ENCODE data around the gene NOP53. TPM values are rescaled to one million over a fixed set of nuclear protein-coding genes. Genes with fewer than 3 reads are reported as not detected.
"Not testable (repeated sequence)": the region's sequence is repeated elsewhere in the genome, so short reads cannot be mapped to it uniquely, and the experiment has no call there.

Gene NOP53
- total RNA-seq, 1 donor from 2014 or later = 103 TPM

DNA sequence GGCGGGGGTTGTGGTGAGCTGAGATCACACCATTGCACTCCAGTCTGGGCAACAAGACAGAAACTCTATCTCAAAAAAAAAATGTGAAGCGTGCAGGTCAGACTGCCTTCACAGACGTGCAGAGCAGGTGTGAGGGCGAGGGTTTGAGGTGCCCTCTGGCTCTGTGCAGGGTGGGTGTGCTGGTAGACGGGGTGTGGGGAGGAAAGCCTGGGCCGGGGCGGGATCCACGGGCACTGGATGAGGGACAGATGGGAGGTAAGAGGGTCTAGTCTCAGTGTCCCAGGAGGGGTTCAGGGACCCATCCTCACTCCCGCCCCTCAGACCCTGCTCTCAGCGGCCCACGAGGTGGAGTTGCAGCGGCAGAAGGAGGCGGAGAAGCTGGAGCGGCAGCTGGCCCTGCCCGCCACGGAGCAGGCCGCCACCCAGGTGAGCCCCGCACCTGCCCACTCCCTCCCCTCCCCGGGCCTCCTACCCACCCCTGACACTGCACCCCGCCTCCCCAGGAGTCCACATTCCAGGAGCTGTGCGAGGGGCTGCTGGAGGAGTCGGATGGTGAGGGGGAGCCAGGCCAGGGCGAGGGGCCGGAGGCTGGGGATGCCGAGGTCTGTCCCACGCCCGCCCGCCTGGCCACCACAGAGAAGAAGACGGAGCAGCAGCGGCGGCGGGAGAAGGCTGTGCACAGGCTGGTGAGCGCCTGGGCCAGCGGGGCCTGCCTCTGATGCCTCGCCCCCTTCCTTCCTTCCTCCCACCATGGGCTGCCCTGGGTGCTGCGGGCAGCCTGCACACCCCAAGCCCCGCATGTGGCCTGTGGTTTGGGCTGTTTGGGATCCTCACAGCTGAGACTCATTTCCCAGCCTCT lies 9.1 kb downstream of the NOP53 start:
- DNase-seq = no peak

DNA sequence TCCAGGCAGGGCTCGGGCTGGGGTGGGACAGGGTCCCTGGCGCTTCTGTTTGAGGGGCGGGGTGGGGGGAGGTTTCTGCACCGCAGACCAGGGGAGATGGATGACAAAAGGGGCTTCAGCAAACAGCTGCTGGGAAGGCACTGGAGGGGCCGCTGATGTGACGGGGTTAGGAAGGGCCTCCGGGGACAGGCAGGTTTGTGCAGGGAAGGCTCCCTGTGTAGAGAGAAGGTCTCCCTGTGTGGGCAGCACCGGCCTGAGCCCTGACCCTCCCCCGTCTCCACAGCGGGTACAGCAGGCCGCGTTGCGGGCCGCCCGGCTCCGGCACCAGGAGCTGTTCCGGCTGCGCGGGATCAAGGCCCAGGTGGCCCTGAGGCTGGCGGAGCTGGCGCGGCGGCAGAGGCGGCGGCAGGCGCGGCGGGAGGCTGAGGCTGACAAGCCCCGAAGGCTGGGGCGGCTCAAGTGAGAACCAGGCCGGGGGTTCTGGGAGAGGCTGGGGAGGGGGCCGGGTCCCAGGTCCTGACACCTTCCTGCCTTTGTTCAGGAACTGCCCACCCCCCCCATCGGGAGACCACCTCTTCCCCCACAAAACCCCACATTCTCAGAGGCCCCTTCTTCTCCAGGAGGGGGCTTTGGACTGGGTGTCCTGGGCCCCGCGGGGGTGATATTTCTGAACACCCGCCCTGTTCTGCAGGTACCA lies 9.9 kb downstream of the NOP53 start:
- no peak for DNase-seq

DNA sequence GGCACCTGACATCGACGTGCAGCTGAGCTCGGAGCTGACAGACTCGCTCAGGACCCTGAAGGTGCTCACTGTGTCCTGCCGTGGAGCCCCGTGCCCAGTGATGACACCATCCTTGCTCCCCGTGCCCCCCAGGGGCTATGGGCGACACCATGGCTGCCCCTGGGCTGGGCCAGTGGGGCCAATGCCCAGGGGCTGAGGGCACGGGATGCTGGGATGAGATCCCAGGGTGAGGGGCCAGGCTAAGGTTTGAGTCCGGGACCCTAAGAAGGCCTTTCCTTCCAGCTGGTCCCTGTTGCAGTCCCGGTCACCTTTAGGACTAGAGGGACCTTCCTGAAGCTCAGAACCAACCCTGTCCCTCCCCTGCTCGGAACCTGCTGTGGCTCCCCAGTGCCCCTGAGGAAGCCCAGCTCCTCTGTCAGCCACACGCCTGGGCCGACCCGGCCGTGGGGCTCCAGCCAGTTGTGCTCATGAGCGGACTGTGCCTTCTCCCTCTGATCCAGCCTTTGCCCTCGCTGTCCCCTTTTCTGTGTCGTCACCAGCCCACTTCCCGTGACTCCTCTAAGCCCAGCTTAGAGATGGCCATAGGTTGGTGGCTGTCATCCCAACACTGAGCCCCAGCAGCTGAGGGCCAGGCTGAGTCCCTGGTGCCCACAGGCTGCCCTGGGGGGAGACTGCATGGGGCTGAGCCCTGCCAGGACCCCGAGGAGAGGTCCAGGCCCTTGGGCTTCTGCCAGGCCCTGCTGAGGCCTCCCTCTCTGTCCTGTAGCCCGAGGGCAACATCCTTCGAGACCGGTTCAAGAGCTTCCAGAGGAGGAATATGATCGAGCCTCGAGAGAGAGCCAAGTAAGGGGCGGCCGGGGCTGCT lies 10.6 kb downstream of the NOP53 start:
- DNase-seq = no peak

DNA sequence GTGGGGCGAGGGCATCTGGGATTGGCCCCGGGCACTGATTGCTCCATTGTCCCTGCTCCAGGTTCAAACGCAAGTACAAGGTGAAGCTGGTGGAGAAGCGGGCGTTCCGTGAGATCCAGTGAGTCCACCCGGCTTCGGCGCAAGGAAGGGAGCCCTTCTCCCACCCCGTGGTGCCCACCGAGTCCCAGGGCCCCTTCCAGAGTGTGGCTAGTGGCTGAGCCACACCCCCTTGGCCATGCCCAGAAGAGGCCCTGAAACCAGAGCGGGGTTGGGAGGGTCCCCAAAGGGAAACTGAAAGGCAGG lies 11.2 kb downstream of the NOP53 start:
- DNase-seq = no peak

DNA sequence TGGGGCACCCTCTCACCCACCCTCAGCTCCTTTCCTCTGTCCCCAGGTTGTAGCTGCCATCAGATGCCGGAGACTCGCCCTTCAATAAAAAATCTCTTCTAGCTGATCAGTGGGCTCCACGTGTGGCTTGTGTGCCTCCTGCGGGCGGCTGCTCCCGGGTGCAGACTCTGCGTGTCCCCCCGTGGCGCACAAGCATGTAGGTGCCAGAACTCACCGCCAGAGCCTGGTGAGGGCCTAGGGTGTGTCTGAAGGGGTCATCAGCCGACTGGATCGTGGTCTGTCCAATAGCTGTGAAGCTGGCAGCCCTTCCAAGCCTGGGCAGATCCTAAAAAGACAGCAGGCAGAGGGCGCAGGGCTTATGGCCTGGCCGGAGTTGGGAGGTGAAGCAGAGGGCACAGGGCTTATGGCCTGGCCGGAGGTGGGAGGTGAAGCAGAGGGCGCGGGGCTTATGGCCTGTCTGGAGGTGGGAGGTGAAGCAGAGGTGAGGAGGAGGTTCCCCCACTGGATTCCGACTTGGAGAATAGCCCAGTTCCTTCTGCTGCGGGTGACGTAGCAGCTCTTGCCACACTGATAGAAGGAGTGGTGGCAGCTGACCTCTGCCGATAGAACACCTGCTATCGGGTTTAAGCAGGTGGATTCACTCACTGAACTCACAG lies 11.7 kb downstream of the NOP53 start:
- DNase-seq = no peak

DNA sequence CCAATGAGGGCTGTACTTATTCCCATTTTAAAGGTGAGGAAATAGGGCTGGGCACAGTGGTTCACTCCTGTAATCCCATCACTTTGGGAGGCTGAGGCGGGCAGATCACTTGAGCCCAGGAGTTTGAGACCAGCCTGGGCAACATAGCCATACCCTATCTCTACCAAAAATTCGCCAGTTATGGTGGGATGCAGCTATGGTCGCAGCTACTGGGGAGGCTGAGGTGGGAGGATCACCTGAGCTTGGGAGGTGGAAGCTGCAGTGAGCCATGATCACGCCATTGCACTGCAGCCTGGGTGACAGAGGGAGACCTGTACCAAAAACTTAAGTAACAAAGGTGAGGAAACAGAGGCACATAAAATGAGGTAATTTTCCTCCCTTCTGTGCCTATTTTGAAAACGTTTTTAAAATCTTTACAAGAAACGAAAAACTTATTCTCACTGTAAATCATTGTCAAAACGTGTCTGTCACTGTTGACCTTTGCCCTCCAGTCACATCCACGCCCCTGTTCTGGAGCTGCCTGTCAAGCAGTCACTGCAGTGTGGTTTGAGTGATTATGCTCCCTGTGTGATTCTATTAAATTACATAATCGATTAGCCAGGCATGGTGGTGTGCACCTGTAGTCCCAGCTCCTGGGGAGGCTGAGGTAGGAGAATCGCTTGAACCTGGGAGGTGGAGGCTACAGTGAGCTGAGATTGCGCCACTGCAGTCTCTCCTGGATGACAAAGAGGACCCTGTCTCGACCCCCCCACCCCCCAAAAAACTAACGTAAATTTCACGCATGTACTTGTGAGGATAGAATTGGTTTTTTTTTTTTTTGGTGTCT lies 12.5 kb downstream of the NOP53 start:
- DNase-seq = no peak

DNA sequence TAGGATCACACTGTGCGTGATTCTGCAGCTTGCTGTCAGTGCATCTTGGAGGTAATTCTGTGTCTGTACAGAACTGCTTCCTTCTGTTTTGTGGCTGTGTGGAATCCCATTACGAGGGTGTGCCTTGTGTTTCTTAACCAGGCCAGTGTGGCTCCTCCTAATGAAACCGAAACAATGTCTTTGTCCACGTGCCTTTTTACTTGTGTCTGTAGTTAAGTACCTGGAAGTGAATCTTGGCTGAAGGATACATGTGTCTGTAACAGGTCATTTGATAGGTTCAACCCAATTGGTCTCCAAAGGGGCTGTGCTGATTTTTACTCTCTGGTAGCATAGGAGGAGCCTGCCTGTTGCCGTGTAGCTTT lies 13.1 kb downstream of the NOP53 start:
- DNase-seq = no peak

DNA sequence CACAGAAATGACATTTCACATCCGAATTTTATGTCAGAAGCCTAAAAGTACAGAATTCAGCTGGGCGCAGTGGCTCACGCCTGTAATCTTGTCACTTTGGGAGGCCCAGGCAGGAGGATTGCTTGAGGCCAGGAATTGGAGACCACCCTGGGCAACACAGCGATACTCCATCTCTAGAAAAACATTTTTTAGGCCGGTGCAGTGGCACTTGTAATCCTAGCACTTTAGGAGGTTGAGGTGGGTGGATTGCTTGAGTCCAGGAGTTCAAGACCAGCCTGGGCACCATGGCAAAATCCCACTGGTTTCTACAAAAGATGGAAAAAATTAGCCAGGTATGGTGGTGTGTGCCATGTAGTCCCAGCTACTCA lies 15.3 kb downstream of the NOP53 start:
- no peak for DNase-seq

DNA sequence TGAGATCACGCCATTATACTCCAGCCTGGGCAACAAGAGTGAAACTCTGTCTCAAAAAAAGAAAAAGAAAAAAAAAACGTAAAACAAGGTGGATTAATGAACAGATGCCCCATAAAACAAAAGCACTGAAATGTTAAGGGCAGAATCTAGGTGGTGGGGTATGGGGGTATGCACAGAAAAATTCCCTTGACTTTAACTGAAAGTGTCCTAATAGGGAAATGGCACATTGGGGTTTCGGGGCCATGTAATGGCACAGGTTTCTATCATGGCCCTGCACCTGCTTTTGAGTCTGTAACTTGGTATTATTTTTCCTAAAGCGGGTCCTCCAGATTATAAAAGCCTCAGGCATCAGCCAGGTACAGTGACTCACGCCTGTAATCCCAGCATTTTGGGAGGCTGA lies 16.2 kb downstream of the NOP53 start:
- no peak for DNase-seq

DNA sequence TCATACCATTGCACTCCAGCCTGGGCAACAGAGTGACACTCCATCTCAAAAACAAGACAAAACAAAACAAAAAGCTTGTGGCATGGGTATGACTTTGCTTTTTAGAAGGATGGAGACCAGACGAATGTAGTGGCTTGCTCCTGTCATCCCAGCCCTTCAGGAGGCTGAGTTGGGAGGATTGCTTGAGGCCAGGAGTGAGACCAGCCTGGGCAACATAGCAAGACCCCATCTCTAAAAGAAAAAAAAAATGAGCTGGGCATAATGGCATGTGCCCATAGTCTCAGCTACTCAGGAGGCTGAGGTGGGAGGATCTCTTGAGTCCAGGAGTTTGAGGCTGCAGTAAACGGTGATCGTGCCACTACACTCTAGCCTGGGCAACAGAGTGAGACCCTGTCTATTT lies 16.8 kb downstream of the NOP53 start:
- no peak for DNase-seq

DNA sequence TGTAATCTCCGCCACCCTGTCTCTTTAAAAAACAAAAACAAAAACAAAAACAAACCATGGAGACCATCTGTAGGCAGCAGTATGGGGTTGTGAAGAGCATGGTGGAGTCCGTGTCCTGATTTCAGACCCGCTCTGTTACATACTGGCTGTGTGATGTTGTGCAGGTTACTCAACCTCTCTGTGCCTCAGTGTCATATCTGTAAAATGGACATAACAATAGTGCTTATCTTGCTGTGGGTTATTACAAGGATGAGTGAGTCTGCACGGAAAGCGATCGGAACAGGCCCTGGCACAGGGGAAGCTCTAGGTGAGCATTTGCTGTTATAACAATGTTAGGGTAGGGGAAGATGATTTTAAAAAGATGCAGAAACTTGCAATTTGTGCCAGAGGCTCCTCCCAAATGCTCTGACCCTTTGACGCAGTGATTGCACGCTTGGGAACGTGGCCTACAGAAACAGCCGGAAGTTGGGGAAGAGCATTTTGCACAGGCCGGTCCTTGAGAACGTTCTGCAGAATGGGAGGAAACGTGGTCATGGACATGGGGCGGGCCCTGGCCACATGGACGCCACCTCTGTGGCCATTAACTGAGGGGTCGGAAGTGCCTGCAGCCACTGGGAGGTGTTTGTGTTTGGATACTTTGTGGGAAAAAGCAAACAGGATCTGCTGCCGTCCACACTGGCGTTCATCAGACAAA lies 17.4 kb downstream of the NOP53 start:
- DNase-seq = peak; percentile 24

DNA sequence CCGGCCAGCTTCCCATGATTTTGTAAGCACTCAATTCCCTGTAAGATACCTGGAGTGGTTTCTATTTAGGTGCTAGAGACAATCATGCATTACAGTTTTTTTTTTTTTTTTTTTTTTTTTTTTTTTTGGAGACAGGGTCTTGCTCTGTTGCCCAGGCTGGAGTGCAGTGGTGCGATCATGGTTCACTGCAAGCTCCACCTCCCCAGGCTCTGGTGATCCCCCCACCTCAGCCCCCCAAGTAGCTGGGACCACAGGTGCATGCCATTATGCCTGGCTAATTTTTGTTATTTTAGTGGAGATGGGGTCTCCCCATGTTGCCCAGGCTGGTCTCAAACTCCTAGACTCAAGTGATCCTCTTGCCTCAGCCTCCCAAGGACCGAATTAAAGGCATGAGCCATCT lies 19.4 kb downstream of the NOP53 start:
- DNase-seq = not testable (repeated sequence)

DNA sequence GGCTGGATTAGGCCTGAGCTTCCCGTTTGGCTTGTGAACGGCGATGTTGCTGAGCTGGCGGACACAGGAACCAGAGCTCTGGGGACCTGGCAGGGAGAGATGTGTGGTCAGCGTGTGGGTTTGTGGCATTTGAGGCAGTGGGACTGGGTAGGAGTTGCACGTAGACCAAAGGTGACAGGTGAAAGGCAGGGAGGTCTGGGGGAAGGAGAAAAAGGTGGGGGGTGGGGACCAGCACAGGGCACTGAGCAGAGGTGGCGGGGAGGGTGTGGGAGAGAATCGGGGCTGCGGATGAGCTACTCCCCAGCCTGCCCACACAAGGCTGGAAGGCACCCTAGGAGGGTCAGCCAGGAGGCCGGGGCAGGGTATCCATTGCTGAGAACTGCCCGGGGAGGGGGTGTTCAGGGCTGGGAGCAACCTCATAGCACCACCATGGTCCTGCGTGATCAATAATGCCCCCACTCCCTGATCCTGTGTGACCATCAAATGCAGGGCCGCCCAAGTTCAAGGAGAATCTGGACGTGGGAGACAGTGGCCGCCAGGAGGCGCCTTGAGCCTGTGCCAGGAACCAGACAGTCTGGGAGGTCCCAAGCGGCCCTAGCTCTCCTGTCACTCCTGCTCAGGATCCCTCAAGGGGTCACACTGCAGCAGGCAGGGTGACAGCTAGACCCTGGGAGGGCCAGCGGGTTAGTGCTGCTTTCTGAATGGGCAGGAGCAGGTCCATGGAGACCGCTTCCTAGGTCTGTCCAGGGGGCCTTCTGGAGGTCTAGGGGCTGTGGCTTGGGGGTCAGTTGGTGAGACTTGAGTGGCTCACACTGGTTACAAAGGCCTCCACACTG lies 20.4 kb downstream of the NOP53 start:
- no peak for DNase-seq

DNA sequence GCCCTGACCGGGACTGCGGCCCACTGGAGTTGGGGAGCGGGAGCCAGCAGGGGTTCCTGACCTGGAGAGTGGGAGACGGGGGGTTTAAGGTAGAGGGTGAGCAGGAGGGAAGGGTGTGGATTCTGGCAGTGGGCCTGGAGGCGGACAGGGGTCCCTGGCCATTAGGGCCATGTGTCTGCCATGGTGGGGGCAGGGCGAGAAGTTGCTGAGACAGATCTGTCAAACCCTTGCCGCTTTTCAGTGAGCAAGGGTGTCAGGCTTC lies 20.9 kb downstream of the NOP53 start:
- no peak for DNase-seq

DNA sequence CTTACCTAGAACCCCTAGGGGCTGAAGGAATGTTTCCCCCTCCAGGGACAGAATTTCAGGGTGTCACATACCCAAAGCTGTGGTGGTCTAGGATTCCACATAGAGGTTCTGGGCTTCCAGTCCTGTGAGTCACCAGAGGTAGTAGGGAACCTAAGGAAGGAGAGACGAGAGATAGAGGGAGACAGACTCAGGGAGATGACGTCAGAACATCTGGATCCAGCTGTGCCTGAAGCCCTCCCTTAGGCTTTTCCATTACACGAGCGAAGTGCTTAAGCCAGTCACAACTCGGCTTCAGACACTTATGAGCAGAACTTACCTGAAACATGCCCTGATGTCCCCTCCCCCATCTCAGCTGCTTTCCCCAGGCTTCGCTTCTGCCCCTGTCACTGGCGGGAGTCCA lies 21.3 kb downstream of the NOP53 start:
- no peak for DNase-seq

DNA sequence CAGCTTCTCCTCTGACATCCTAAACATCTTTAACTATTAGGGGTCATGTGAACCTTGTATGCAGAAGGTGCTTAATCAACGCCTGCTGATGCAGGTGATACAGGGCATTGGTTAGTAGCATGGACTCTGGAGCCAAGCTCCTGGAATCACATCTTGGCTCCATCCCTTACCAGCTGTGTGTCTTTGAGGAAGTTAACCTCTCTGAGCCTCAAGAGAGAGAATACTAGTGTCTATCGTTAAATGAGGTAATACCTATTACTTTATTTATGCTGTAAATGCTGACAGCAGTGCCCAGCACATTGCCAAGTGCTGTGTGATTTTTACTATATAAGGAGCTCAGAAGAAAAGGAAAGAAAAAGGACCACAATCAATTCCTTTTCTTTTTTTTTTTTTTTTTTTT lies 22.0 kb downstream of the NOP53 start:
- no peak for DNase-seq

DNA sequence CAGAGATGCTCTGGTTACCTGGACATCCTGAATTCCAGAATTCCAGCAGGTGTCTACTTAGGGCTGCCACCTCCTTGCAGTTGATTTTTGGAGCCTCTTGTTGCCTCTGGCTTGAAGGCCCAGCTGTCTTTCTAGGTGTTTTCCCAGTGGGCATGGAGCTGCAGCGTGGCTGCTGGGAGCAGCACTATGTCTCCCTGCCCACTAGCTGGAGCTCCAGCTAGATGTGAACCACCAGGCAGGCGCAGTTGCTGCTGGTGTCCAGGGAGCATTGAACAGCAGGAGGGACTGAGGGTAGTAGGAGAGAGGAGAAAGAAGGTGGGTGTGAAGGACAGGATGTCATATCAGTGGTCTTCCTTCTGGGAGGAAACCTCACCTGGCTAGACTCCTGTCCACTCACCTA lies 23.3 kb downstream of the NOP53 start:
- DNase-seq = no peak

DNA sequence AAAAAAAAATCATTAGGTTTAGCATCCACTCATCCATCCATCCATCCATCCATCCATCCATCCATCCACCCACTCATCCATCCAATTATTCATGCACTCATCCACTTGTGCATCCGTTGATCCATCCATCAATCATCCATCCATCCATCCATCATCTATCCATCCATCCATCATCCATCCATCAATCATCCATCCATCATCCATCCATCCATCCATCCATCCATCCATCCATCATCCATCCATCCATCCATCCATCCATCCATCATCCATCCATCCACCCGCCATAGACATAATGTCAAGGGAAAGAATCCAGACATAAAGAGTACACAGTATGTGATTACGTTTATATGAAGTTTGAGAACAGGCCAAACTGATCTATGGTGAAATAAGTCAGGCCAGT lies 24.2 kb downstream of the NOP53 start:
- DNase-seq = no peak

DNA sequence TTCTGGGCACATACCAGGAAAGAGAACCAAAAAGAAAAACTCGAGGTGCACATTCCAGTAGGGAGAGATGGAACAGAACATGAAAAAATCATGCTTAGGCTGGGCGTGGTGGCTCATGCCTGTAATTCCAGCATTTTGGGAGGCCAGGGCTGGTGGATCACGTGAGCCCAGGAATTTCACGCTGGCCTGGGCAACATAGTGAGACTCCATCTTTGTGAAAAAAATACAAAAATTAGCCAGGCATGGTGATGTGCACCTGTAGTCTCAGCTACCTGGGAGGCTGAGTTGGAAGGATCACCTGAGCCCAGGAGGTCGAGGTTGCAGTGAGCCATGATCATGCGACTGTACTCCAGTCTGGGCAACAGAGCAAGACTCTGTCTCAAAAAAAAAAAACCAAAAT lies 25.9 kb downstream of the NOP53 start:
- not testable (repeated sequence) for DNase-seq

DNA sequence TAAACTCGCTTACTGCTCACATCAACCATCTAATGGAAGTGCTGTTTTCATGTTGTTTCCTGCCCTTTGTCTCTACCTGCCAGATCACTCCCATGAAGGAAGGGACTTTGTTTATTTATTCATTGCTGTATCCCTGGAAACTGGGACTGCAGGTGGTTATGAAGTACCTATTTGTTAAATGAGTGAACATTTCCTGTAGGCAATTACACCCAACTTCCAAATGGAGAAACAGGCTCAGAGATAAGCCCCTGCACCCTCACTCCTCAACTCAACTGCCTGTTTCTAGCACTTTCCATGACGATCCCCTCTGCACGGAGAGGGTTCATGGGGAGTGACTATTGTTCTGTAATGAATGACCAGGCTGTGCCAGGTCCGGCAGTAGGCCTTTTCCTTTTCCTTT lies 31.2 kb downstream of the NOP53 start:
- peak; percentile 34 for DNase-seq
